GM13977 (cell line): Measurements from ENCODE around the gene FADS2.
A peak's percentile ranks its signal among the peaks of the same experiment; 100 is the strongest.

Experiments used
- DNase-seq: peaks from one replicate; pipeline ENCODE4 v3.0.0; 2012; ENCODE audit warnings: low spot score
- in situ Hi-C: fragments of 300-500 bp; cut with MboI; formaldehyde crosslinking; loops from one replicate; pipeline ENCODE4 v1.12.0; 2022; ENCODE audit warnings: low sequenced_read_pairs, low pct_unique_long_range_greater_than_20kb, mixed read lengths, inconsistent platforms; ENCODE audit not compliant: unreplicated experiment
- TF ChIP-seq, protein P1 (sequence below): IDR thresholded peaks from 2 replicates; pipeline ENCODE4 v1.5.1; 2012; ENCODE audit warnings: mild to moderate bottlenecking, control low read depth; ENCODE audit not compliant: insufficient read depth; ENCODE audit errors: extremely low read depth, missing control alignments

The FADS2 gene

DNA sequence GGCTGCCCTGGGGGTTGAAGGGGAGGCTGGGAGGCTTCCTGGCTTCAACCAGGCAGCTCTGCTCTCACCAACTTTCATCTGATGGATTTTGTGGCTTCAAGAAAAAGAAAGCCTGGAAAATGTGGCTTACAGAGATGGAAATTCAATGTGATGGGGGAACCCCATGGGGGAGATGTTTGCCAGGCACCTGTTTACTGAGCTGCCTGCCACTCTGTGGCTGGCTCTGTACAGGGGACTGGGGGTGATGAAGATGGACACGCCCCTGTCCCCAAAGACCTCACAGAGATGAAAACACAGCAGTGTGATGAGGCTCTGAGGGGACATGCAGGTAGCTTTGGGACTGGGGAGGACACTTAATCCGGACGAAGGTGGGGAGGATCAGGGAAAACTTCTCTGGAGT, 45.8 kb upstream of the FADS2 start:
- DNase-seq = no peak
- in situ Hi-C loops = no loop called here
- TF ChIP-seq, protein P1, sequence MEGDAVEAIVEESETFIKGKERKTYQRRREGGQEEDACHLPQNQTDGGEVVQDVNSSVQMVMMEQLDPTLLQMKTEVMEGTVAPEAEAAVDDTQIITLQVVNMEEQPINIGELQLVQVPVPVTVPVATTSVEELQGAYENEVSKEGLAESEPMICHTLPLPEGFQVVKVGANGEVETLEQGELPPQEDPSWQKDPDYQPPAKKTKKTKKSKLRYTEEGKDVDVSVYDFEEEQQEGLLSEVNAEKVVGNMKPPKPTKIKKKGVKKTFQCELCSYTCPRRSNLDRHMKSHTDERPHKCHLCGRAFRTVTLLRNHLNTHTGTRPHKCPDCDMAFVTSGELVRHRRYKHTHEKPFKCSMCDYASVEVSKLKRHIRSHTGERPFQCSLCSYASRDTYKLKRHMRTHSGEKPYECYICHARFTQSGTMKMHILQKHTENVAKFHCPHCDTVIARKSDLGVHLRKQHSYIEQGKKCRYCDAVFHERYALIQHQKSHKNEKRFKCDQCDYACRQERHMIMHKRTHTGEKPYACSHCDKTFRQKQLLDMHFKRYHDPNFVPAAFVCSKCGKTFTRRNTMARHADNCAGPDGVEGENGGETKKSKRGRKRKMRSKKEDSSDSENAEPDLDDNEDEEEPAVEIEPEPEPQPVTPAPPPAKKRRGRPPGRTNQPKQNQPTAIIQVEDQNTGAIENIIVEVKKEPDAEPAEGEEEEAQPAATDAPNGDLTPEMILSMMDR = no peak

DNA sequence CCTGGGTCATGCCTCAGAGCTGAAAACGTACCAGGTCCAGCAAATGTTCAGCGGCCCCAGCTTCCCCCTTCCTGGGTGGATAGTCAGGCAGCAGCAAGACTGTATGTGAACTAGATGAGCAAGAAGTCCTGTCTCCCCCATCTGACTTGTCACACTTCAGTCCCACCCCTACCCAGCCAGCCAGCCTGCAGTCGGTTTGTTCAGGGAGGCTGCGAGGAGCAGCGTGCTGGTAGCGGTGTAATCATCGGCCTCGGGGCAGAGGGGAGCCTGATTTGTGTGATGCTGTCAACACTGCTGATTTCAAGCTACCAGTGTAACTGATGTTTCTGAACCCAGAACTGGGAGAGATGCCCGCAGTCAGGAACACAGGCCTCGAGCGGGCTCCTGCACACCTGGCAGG, 45.3 kb upstream of the FADS2 start:
- TF ChIP-seq, protein P1 = no peak
- no peak for DNase-seq
- in situ Hi-C loops = no loop called here

DNA sequence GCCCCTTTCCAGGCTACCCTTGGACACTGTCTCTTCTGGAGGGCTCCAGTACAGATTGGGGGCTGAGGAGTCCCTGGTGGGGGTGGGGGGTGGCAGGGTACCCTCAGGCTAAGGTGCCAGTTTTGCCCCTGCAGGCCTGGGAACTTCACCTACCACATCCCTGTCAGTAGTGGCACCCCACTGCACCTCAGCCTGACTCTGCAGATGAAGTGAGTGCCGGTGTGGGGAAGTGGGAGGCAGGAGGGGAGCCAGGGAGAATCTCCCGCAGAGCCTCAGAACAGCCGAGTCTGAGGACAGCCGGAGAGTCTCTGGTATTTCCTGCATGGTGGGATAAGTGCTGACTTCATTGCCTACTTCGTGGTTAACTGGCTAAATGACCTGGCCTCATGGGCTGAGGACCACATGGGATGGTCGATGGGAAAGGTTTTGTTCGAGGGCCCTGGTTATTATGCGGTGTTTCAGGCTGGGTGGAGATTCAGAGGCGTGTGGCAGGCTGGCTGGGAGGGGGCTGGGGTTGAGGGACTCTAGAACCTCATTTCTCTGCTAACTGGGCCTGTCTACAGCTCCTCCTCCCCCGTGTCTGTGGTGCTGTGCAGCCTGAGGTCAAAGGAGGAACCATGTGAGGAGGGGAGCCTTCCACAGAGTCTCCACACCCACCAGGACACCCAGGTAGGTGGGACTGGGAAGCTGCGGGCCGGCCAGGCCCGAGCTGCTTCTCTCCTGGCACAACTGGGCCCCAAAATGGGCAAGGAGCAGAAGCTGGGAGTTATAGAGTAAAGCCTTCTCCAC, 44.2 kb upstream of the FADS2 start:
- TF ChIP-seq, protein P1 = no peak
- no peak for DNase-seq
- in situ Hi-C loops = no loop called here

DNA sequence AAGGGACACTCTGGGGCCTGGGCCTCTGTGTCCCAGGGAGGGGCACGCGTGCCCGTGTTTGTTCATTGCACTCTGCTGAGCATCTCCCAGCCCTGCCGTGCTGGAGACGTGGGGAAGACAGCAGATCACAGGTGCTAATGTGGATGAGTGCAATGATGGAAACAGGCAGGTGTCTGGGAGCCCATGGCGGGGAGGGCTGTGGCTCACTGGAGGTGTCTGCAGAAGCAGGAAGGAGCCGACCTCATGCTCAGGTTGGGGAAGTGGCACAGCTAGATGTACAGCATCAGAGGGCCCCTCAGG, 43.6 kb upstream of the FADS2 start:
- in situ Hi-C loops = no loop called here
- no peak for DNase-seq
- TF ChIP-seq, protein P1 = no peak

DNA sequence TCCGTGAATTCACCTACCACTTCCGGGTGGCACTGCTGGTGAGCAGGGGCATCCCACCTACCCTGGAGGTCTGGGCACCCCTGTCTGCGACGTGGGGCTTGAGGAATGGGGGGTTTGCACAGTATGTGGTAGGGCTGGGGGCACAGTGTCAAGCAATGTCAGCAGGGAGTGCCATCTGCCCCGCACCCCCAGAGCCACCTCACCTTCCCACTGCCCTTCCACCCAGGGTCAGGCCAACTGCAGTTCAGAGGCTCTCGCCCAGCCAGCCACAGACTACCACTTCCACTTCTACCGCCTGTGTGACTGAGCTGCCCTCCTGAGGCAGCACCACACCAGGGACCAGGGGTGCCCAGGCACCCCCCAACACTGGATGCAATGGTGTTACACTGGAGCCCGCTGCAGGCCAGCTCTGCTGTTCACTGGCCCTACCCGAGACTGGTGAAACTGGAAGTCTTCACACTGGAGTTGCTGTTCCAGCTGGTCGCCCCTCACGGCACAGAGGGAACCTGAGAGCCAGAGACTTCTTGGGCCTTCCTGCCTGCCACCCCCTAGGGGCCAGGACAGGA, 42.2 kb upstream of the FADS2 start:
- in situ Hi-C loops = no loop called here
- DNase-seq = peak; percentile 34
- TF ChIP-seq, protein P1 = no peak

DNA sequence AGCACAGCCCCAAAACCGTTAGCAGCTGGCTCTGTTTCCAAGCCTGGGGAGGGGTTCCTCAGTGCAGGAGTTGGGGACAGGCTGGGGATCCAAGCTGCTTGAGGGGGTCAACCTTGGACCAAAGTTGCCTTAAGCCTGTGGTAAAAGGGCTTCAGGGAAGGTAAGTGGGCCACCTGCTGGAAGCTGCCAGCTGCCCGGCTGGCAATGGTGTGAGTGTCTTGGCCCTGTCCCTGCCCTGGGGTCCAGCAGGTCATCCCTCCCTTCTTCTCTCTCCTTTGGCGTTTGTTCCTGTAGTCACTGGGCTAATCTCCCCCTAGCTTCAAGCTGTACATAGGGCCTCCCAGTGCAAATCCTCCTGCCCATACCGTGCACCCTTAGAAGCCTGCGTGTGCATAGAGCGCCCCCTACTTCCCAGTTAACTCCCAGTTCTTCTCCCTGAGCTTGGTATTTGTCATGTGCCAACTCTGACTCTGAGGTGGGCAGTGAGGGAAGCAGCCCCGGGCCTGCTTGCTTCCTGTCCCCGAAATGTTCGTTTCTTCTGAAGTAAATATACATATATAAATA, 40.1 kb upstream of the FADS2 start:
- TF ChIP-seq, protein P1 = peak; percentile 50
- in situ Hi-C loops = no loop called here
- peak; percentile 35 for DNase-seq
